Measurements from ENCODE around the gene MUC6.
"Not testable (repeated sequence)": the region's sequence is repeated elsewhere in the genome, so short reads cannot be mapped to it uniquely, and the experiment has no call there.

Gene MUC6

GRCh38 chr11:987671-988070 lies 48.8 kb downstream of the MUC6 start:
- DNase-seq (ENCODE audit: low read depth in 2 of 3, low spot score in 2 of 3), result no peak

- DNase-seq (ENCODE audit: low read depth in 2 of 3, low spot score in 2 of 3), result no peak
These were observed 49.6 kb downstream of the MUC6 start for GRCh38 chr11:986952-987305.

- DNase-seq (ENCODE audit: low read depth in 2 of 3, low spot score in 2 of 3), result no peak
These were observed 50.1 kb downstream of the MUC6 start for GRCh38 chr11:986270-986951.

GRCh38 chr11:985848-986247 lies 50.7 kb downstream of the MUC6 start:
- no peak for DNase-seq (ENCODE audit: low read depth in 2 of 3, low spot score in 2 of 3)

- DNase-seq (ENCODE audit: low read depth in 2 of 3, low spot score in 2 of 3), result no peak
These were observed 51.1 kb downstream of the MUC6 start for GRCh38 chr11:985406-985805.

GRCh38 chr11:984546-984945 lies 52.0 kb downstream of the MUC6 start:
- DNase-seq (ENCODE audit: low read depth in 2 of 3, low spot score in 2 of 3), result no peak

GRCh38 chr11:981764-982163 lies 54.8 kb downstream of the MUC6 start:
- DNase-seq (ENCODE audit: low read depth in 2 of 3, low spot score in 2 of 3), result no peak

- DNase-seq (ENCODE audit: low read depth in 2 of 3, low spot score in 2 of 3), result no peak
These were observed 55.8 kb downstream of the MUC6 start for GRCh38 chr11:980438-981357.

- DNase-seq (ENCODE audit: low read depth in 2 of 3, low spot score in 2 of 3), result no peak
These were observed 57.7 kb downstream of the MUC6 start for GRCh38 chr11:978781-979180.

- DNase-seq (ENCODE audit: low read depth in 2 of 3, low spot score in 2 of 3), result no peak
These were observed 58.4 kb downstream of the MUC6 start for GRCh38 chr11:977830-978720.

GRCh38 chr11:976431-977160 lies 59.9 kb downstream of the MUC6 start:
- no peak for DNase-seq (ENCODE audit: low read depth in 2 of 3, low spot score in 2 of 3)

GRCh38 chr11:975827-976226 lies 60.7 kb downstream of the MUC6 start:
- no peak for DNase-seq (ENCODE audit: low read depth in 2 of 3, low spot score in 2 of 3)

GRCh38 chr11:975376-975775 lies 61.1 kb downstream of the MUC6 start:
- DNase-seq (ENCODE audit: low read depth in 2 of 3, low spot score in 2 of 3), result not testable (repeated sequence)

GRCh38 chr11:973237-973636 lies 63.3 kb downstream of the MUC6 start:
- DNase-seq (ENCODE audit: low read depth in 2 of 3, low spot score in 2 of 3), result no peak

- DNase-seq (ENCODE audit: low read depth in 2 of 3, low spot score in 2 of 3), result no peak
These were observed 63.9 kb downstream of the MUC6 start for GRCh38 chr11:972523-973211.

- no peak for DNase-seq (ENCODE audit: low read depth in 2 of 3, low spot score in 2 of 3)
These were observed 64.7 kb downstream of the MUC6 start for GRCh38 chr11:971731-972365.

- DNase-seq (ENCODE audit: low read depth in 2 of 3, low spot score in 2 of 3), result no peak
These were observed 65.3 kb downstream of the MUC6 start for GRCh38 chr11:971092-971690.

GRCh38 chr11:970319-970871 lies 66.1 kb downstream of the MUC6 start:
- no peak for DNase-seq (ENCODE audit: low read depth in 2 of 3, low spot score in 2 of 3)

GRCh38 chr11:969651-970205 lies 66.8 kb downstream of the MUC6 start:
- no peak for DNase-seq (ENCODE audit: low read depth in 2 of 3, low spot score in 2 of 3)
